Mucosa of rectum (tissue), 2 donors: ENCODE results near the gene TOM1L2.

Experiments
- H3K27ac ChIP-seq, 2 donors: one replicate each; pipeline ENCODE4 v1.7.0; 2013; ENCODE audit warnings: inconsistent platforms in 2 of 2, low read depth in 2 of 2, low read length in 2 of 2
- H3K27me3 ChIP-seq, 2 donors: one replicate each; pipeline ENCODE4 v1.7.0; 2013; ENCODE audit warnings: low read length in 2 of 2; ENCODE audit not compliant: control insufficient read depth in 2 of 2, insufficient read depth in 2 of 2
- H3K36me3 ChIP-seq, 2 donors: one replicate each; pipeline ENCODE4 v1.7.0; 2013; ENCODE audit warnings: low read length in 2 of 2; ENCODE audit not compliant: control insufficient read depth in 2 of 2, insufficient read depth in 2 of 2
- H3K4me1 ChIP-seq, 2 donors: one replicate each; pipeline ENCODE4 v1.7.0; 2013; ENCODE audit warnings: low read length in 2 of 2, mild to moderate bottlenecking in 1 of 2; ENCODE audit not compliant: control insufficient read depth in 2 of 2, insufficient read depth in 2 of 2
- H3K4me3 ChIP-seq, 2 donors: one replicate each; pipeline ENCODE4 v1.7.0; 2013; ENCODE audit warnings: low read length in 2 of 2
- H3K9ac ChIP-seq, 2 donors: one replicate each; pipeline ENCODE4 v1.7.0; 2013; ENCODE audit warnings: low read length in 2 of 2, low read depth in 1 of 2, mild to moderate bottlenecking in 1 of 2
- H3K9me3 ChIP-seq, 2 donors: one replicate each; pipeline ENCODE4 v1.7.0; 2013; ENCODE audit warnings: low read length in 2 of 2; ENCODE audit not compliant: control insufficient read depth in 2 of 2
- donor health status: healthy.
- donor health status: Normal muscosa, but diverticular disease.

Gene TOM1L2

DNA sequence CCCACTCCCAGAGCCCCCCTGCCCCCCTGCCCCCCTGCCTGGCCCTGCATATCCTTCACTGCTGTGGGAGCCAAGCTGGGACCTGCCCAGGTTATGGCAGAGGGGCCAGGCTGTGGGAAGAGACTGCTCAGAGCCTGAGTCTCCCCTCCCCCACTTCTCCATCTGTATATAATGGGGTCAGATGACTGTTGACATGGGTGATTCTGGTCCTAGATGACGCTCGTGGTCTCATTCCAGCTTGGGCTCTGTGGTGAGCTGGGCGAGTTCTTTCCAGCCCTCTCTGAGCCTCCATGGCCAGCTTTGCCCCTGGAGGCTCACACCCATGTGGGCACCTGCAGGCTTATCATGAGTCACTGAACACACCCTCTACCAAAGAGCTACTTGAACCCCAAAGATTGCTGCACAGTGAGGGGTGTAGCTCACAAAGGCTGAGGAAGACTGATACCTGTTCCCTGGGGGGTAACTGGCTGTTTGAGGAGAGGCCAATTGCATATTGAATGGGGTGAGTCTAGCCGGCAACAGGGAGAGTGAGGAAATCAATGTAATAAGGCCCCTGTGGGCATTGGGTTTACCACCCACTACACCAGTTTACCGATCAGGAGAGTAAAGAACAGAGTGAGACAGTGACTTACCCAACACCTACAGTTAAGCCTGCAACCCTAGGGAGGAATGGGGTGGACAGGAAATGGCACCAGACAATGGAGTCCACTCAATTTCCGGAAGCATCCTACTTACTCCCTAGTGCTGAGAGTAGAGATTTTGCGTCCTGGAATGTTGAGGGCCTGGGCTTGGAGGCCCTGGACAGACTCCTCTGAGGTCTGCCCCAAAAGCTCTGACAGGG, 131.2 kb downstream of the TOM1L2 start:
- peak overlapping the region; percentile 98 to 100 for H3K27ac ChIP-seq
- H3K4me1 ChIP-seq: peaks cover 35 to 40% of the 10 kb centered on the region in 2 donors
- no peaks in the 10 kb centered on the region for H3K9me3 ChIP-seq
- no peaks in the 10 kb centered on the region for H3K36me3 ChIP-seq
- peak overlapping the region; percentile 28 to 82 for H3K9ac ChIP-seq
- H3K4me3 ChIP-seq: peak overlapping the region; percentile 75 to 83
- no peaks in the 10 kb centered on the region for H3K27me3 ChIP-seq

DNA sequence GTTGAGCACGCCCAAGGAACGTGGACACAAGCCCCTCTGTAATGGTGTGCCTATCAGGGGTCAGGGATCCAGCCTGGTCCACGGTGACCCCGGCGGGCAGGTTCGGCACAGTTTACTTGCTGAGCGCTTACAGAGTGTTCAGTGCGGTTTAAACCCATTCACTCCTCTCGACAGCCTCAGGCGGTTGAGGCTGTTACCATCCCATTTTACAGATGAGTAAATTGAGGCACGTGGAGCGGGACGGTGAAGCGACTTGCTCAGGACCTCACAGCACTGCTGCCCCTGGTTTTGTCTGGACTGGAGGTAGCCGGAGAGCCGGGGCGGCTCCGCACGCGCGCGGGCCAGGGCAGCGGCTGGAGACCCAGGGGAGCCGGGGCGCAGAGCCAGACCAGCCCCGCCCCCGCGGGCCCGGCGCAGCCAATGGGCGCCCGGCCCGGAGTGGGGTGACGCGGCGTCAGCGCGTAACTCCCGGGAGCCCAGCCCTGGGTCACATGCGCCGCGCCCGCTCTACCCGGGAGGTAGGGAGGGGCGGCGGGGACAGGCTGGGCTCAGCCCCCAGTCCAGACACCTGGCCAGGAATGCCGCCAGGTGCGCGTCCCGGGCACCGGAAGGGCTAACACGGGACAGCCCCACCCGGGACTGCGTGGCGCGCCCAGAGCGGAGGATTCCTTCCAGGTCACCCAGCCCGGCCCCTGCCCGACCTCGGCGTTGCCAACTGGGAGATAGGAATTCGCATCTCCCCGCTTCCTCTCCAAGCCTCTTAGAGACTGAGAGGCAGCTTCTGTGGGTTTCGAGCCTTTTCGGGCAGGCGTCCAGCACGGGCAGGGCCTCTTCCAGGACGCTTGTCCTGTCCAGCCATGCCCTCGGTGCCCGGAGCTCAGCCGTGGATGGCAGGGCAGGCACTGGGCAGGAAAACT, 132.2 kb downstream of the TOM1L2 start:
- no peaks in the 10 kb centered on the region for H3K27me3 ChIP-seq
- H3K9ac ChIP-seq: peak overlapping the region; percentile 82 to 96
- H3K9me3 ChIP-seq: no peaks in the 10 kb centered on the region
- no peaks in the 10 kb centered on the region for H3K36me3 ChIP-seq
- peak overlapping the region; percentile 98 to 100 for H3K27ac ChIP-seq
- peak overlapping the region; percentile 75 to 83 for H3K4me3 ChIP-seq
- H3K4me1 ChIP-seq: peaks cover 44 to 49% of the 10 kb centered on the region in 2 donors

DNA sequence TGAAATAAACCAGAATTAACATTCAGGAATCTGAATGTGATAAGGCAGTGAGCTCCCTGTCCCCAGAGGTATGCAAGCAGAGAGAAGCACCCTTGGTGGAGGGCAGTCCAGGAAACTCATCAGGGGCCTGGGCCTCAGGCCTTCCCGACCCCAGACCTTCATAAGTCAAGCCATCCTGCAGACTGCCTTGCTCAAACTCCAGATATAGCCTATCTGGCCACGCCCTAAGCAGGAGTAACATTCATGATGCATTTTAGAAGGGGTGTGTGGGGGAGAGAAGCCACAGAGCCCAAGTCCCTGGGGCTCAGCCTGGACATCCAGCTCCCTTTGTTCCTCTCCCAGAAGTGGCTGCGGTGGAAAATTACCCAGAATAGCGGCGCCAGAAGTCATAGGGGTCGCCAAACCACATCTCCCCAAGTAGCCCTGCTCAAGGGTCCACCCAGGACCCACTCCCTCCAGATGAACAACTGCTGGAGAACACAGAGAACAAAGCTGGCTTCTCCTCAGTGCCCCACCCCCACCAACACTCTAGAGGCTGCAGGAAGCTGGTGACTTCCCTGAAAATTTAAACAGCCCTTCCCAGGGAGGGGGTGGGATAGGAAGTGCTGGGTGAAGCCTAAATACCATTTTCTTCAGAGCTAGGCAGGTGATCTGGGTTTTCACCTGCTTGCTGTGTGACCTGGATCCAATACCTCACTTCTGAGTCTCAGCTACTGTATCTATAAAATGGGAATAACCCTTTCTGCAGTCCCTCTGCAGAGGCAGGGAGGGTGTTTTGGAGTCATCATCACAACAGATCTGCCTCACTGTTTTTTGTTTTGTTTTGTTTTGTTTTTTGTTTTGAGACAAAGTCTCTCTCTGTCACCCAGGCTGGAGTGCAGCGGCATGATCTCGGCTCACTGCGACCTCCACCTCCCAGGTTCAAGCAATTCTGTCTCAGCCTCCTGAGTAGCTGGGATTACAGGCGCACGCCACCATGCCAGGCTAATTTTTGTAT, 133.9 kb downstream of the TOM1L2 start:
- Histone ChIP-seq H3K27me3 (no peaks in the 10 kb centered on the region), H3K4me1 (peaks cover 47 to 56% of the 10 kb centered on the region in 2 donors), H3K27ac (peak overlapping the region; percentile 98 to 100), H3K9ac (peak overlapping the region; percentile 96 to 99), H3K4me3 (peak overlapping the region in 1 of 2 donors; percentile 15), H3K9me3 (no peaks in the 10 kb centered on the region), H3K36me3 (no peaks in the 10 kb centered on the region)

DNA sequence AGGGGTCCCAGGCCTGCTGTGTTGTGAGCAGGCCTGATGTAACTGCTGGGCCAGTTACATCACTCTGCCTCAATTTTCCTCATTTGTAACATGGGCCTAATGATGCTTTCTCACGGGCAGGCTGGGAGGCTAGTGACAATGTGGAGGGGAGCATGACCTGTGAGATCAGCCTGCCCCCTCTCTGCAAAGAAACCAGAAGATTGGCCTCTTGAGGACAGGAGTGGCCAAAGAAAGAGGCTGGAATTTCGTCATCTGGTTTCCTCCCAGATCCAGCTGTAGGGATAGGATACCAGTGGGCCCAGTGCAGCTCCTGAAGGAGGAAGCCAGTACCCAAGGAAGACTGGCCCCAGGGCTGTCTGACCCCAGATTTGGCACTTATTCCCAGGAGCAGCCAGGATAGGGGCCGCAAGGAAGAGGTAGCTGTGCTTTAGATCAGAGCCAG, 134.8 kb downstream of the TOM1L2 start:
- H3K9ac ChIP-seq: peak overlapping the region; percentile 96 to 99
- H3K9me3 ChIP-seq: no peaks in the 10 kb centered on the region
- peak overlapping the region; percentile 98 to 100 for H3K27ac ChIP-seq
- H3K27me3 ChIP-seq: no peaks in the 10 kb centered on the region
- peak overlapping the region; percentile 83 to 89 for H3K4me3 ChIP-seq
- H3K4me1 ChIP-seq: peaks cover 47 to 56% of the 10 kb centered on the region in 2 donors
- H3K36me3 ChIP-seq: no peaks in the 10 kb centered on the region

DNA sequence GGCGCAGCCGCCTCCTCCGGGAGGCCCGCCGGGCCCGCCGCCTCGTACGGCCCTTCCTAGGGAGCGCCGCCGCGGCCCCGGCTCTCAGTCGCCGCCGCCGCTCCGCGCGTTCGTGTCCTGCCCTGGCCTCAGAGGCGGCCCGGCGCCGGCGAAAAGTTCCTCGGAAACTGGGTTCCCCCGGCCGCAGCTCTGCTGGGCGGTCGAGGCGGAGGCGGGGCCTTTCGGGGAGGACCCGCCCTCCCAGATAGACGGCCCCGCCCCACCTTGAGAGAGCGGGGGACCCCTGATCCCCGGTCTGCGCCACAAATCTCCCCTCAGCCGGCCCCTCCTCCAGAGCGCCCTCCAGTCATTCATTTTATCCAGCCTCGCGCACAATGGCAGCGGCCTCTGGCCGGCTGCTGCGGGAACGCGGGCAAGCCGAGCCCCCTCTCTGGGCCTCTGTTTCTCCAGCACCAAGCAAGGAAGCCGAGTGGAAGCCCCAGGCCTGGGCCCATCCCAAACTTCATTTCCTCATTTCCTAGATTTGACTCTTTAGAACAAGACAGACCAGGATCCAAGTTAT, 135.3 kb downstream of the TOM1L2 start, which contains the start of gene SREBF1:
TSS of gene SREBF1 (minus strand) at position 169 of the 562 bp plus-strand sequence. CDS start 169 bp downstream, outside the sequence.
- Histone ChIP-seq H3K27ac (peak within 1 kb of the TSS; percentile 98 to 100), H3K36me3 (peaks cover 0 to 2% of the 10 kb centered on the region in 2 donors), H3K9me3 (no peaks in the 10 kb centered on the region), H3K4me1 (peaks cover 47 to 61% of the 10 kb centered on the region in 2 donors), H3K4me3 (peak within 1 kb of the TSS; percentile 83 to 89), H3K9ac (peak within 1 kb of the TSS; percentile 96 to 99), H3K27me3 (no peaks in the 10 kb centered on the region)

DNA sequence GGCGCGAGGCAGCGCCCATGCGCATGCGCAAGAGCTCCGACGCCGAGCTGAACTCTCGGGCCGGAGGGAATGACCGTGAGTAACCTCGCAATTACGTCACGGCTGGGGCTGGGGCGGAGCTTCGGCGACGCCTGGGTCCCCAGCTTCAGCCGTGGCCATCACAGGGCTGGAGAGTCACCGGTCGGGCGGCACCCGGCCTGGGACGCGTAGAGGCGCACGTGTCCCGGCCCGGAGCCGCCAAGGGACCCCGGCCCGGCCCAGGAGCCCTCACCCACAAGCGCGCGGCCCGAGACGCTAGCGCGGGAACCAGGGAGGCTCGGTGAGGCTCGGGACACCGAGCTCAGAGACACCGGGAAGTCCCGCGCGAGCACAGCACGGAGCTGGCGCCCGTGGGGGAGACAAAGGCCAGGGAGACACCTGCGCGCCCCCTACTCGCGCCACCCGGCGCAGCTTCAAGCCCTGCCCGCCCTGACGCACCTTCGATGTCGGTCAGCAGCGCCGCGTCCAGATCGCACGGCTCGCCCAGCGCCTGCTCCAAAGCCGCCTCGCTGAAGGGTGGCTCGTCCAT, 135.9 kb downstream of the TOM1L2 start:
- Histone ChIP-seq H3K9me3 (no peaks in the 10 kb centered on the region), H3K36me3 (peaks cover 0 to 4% of the 10 kb centered on the region in 2 donors), H3K4me3 (peak overlapping the region; percentile 83 to 89), H3K27ac (peak overlapping the region; percentile 98 to 100), H3K9ac (peak overlapping the region; percentile 96 to 99), H3K27me3 (no peaks in the 10 kb centered on the region), H3K4me1 (peaks cover 53 to 65% of the 10 kb centered on the region in 2 donors)

DNA sequence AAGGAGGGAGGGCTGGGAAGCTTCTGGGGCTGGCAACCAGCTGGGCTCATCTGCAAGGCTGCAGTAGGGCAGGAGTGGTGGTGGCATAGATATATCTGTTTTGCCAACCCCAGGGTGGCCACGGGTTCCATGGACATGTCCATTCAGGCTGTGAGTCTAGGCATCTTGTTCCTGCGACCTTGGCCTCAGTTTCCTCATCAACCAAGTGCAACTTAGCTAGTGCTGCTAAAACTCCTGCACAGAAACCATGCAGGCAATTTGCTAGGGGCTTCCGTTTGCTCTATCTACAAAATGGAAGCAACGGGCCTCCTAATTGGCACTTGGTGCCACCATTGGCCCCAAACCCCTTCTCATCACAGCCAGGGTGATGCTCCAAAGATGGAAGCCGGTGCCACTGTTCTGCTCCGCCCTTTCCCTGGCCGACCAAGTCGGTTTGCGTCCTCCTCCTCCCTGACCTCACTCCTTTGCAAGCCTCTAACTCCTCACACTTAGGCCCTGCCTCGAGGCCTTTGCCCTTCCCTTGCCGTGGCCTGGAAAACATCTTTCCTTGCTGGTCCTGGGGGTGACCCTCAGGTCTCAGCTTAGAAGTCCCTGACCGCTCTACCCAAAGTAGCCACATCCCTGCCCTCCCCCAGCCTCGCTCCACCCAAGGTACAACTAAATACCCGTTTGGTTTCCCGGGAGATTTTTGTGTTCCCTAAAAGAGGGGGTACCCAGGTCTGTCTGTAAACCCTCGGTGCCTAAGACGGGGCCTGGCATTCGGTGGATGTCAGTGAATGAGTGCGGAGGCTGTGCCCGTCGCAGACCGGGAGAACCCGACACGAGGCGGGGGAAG, 136.6 kb downstream of the TOM1L2 start:
- peaks cover 56 to 66% of the 10 kb centered on the region in 2 donors for H3K4me1 ChIP-seq
- no peaks in the 10 kb centered on the region for H3K9me3 ChIP-seq
- no peaks in the 10 kb centered on the region for H3K27me3 ChIP-seq
- H3K36me3 ChIP-seq: peaks cover 0 to 4% of the 10 kb centered on the region in 2 donors
- H3K4me3 ChIP-seq: peak overlapping the region; percentile 83 to 89
- peak overlapping the region; percentile 43 to 99 for H3K9ac ChIP-seq
- peak overlapping the region; percentile 98 to 100 for H3K27ac ChIP-seq

DNA sequence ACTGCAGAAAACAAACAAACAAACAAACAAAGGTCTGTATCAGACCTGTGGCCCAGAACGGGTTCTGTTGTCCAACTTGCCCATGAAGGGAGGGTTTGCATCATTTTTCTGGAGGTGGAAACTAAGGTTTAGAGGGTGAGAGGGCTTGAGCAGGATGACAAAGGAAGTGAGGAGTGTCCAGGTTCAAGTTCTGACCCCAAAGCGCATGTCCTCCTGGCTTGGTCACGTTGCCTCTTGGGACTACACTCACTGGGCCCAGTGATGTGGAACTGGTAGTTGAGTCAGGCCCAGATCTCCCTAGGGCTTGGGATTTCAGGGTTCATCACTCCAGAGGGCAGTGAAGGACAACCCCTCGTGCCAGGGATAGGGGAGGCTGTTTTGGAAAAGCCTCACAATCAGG, 137.2 kb downstream of the TOM1L2 start:
- Histone ChIP-seq H3K27me3 (no peaks in the 10 kb centered on the region), H3K4me1 (peaks cover 61 to 66% of the 10 kb centered on the region in 2 donors), H3K4me3 (peak overlapping the region in 1 of 2 donors; percentile 83), H3K9me3 (no peaks in the 10 kb centered on the region), H3K9ac (peak overlapping the region in 1 of 2 donors; percentile 99), H3K36me3 (peaks cover 0 to 4% of the 10 kb centered on the region in 2 donors), H3K27ac (peak overlapping the region; percentile 98 to 100)
